HuH-7.5 (cell line): ENCODE results near the gene TOGARAM1.
"Not testable (repeated sequence)": the region's sequence is repeated elsewhere in the genome, so short reads cannot be mapped to it uniquely, and the experiment has no call there.

ENCODE experiments used
- DNase-seq: peaks from one replicate; pipeline ENCODE4 v3.0.0; 2011; ENCODE audit warnings: low spot score

TOGARAM1 gene

GRCh38 chr14:45038865-45039264, 76.9 kb downstream of the TOGARAM1 start:
- no peak for DNase-seq

- no peak for DNase-seq
Measured at GRCh38 chr14:45039390-45039789, 77.4 kb downstream of the TOGARAM1 start.

GRCh38 chr14:45041641-45042040, 79.7 kb downstream of the TOGARAM1 start:
- DNase-seq: no peak

- DNase-seq: no peak
Measured at GRCh38 chr14:45044638-45045037, 82.6 kb downstream of the TOGARAM1 start.

GRCh38 chr14:45048385-45048784, 86.4 kb downstream of the TOGARAM1 start:
- DNase-seq: no peak

- no peak for DNase-seq
Measured at GRCh38 chr14:45051180-45051579, 89.2 kb downstream of the TOGARAM1 start.

- DNase-seq: no peak
Measured at GRCh38 chr14:45051896-45052295, 89.9 kb downstream of the TOGARAM1 start.

GRCh38 chr14:45057349-45057748, 95.4 kb downstream of the TOGARAM1 start:
- no peak for DNase-seq

- no peak for DNase-seq
Measured at GRCh38 chr14:45057881-45058364, 95.9 kb downstream of the TOGARAM1 start.

GRCh38 chr14:45060551-45060950, 98.6 kb downstream of the TOGARAM1 start:
- DNase-seq: no peak

- no peak for DNase-seq
Measured at GRCh38 chr14:45065540-45065939, 103.5 kb downstream of the TOGARAM1 start.

- DNase-seq: no peak
Measured at GRCh38 chr14:45065956-45066355, 104.0 kb downstream of the TOGARAM1 start.

GRCh38 chr14:45066667-45067066, 104.7 kb downstream of the TOGARAM1 start:
- no peak for DNase-seq

GRCh38 chr14:45068396-45068795, 106.4 kb downstream of the TOGARAM1 start:
- no peak for DNase-seq

GRCh38 chr14:45070215-45070614, 108.2 kb downstream of the TOGARAM1 start:
- no peak for DNase-seq

GRCh38 chr14:45072126-45072525, 110.1 kb downstream of the TOGARAM1 start:
- no peak for DNase-seq

GRCh38 chr14:45073231-45073879, 111.4 kb downstream of the TOGARAM1 start:
- DNase-seq: no peak

- DNase-seq: no peak
Measured at GRCh38 chr14:45078323-45078722, 116.3 kb downstream of the TOGARAM1 start.

- not testable (repeated sequence) for DNase-seq
Measured at GRCh38 chr14:45080416-45080968, 118.5 kb downstream of the TOGARAM1 start.

GRCh38 chr14:45081096-45081495, 119.1 kb downstream of the TOGARAM1 start:
- not testable (repeated sequence) for DNase-seq

GRCh38 chr14:45082420-45082819, 120.4 kb downstream of the TOGARAM1 start:
- no peak for DNase-seq

GRCh38 chr14:45083617-45083975, 121.6 kb downstream of the TOGARAM1 start:
- no peak for DNase-seq

- peak; percentile 88 for DNase-seq
Measured at GRCh38 chr14:45083976-45084722, 122.2 kb downstream of the TOGARAM1 start, which contains the start of gene PRPF39. Gene PRPF39 (plus strand): TSS chr14:45084116. CDS start chr14:45095240, 11,124 bp downstream.
